GM18870 (cell line): ENCODE measurements around the gene PCDHGC4.

ENCODE experiments used
- ATAC-seq: cut with Tn5 transposase; IDR thresholded peaks from one replicate; pipeline ENCODE4 v1.9.1; 2021; ENCODE audit warnings: moderate library complexity; ENCODE audit not compliant: unreplicated experiment

The PCDHGC4 gene

DNA sequence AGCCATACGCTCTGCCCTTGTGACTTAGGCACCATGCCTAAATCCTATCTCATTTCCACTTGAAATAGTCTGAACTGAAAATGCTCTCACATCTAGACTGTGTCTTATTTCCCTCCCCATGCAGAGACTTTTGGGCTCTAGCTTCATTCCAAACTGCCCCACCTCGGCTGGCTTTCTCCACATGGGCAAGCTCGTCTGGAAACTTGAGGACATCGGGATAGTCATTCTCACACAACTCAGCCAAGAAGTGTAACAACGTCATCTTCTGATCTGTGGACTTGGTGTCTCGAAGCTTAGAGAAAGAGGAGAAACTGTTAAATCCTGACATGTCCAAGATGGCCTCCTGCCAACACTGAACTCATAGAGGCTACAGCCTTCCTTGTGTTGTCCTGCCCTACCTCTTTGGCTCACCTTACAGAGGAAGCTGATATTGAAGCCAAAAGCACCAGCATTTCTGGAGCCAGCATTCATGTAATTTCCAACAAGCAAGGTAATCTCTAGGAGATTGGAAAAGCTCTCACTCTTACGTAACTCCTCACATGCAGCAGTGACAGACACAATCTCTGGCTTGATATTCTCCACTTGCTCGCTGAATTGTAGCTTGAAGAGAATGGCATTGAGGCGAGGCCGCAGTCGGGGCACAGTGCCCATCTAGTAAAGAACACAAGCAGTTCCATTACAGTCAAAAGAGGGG, 43.6 kb downstream of the PCDHGC4 start:
- no peak for ATAC-seq

DNA sequence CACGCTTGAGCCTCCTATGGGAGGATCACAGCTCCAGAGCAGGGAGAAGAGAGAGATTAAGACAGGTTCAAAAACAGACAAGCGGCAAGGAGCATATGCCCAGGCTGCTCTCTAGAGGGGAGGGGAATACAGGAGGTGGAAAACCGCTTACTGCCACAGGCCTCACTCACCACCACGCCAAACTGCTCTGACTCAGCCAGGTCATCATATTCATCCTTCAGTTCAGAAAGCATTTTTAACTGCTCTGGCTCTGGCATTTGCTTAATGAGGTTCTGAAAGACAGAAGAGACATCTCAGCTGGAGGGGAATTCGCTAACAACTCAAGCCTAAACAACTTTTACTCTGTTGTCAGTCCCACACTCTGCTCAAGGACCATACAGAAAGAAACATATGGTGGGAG, 44.2 kb downstream of the PCDHGC4 start:
- ATAC-seq: peak; percentile 64

DNA sequence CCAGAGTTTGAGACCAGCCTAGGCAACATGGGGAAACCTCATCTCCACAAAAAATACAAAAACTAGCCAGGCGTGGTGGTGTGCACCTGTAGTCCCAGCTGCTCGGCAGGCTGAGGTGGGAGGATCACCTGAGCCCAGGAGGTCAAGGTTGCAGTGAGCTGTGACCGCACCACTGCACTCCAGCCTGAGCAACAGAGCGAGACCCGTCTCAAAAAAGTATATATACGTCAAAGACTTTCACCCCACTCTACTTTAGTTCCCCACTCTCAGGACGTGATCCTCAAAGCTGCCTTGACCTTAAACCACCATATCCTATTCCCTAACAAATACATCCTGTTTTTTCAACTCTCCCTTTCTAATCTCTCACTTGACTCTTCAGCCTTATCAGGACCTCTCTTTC, 45.0 kb downstream of the PCDHGC4 start:
- no peak for ATAC-seq

DNA sequence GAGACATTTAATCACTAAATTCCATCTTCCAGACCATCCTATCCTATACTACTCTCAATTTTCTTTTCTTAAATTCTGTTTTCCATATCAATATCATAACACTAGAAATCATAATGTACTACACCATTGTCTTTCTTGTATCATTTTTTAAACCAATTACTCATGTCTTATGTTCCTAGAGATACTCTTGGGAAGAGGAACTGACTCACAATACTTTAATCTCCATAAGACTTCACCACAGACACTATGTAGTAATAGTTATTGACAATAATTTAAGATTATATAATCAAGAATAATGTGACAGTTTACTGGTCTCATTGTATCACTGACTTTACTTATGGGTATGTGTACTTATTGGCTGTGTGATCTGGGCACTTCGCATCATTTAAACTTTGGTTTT, 47.9 kb downstream of the PCDHGC4 start:
- ATAC-seq: no peak

DNA sequence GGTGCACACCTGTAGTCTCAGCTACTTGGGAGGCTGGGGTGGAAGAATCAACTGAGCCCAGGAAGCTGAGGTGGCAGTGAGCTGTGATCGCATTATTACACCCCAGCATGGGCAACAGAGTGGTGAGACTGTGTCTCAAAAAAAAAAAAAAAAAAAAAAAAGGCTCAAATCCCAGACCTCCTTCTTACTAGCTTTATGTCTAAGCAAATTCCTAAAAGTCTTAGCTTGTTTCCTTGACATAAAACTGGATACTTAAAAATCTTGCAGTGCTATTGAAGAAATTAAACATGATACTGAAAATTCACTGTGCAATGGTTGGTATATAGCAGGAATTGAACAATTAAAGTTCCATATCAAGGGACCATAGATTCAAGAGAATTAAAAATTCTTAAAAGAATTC, 49.1 kb downstream of the PCDHGC4 start:
- no peak for ATAC-seq

DNA sequence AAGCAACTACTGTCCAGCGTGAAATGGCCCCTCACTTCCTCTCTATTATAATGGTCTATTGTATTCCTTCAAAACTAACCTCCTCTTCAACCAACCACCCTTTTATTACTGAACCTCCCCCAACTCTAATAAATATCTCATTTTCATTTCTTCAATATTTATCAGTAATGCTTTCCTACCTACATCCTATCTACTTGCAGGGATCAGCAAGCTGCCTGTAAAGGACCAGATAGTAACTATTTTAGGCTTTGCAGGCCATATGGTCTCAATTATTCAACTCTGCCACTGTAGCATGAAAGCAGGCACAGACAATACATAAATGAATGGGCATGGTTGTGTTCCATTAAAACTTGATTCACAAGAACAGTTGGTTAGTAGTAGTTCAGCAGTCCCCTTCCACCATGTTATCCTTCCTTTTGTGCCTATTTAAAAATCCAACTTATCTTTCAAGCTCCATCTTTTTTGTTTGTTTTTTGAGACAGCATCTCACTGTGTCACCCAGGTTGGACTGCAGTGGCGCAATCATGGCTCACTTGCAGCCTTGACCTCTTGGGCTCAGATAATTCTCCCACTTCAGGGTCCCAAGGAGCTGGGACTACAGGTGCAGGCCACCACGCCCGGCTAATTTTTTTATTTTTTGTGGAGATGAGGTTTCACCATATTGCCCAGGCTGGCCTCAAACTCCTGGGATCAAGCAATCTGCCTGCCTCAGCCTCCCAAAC, 49.8 kb downstream of the PCDHGC4 start:
- no peak for ATAC-seq
